ENCODE results near the gene GRIK3.

GRIK3 gene

DNA sequence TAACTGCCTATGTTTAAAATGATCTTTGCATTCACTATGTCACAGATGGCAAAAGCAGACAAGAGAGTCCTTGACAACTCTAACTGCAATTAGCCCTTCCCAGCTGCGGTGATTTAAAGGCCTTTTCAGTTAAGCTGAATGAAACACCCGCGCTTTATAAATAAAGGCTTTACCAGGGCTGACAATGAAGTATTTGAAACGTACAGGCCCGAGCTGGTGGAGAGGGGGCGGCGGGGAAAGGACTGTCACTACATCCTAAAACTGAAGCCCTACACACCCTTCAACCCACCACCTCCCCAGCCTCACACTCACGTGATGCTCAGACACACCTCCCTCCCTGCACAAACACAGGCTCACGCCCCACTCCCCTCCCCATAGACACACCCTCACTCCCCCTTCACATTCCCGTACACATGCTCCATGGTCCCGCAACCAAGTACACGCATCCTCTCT, 45.5 kb downstream of the GRIK3 start:
- H3K27me3 ChIP-seq (ENCODE audit: control insufficient read depth, insufficient read depth, low read length) = no peaks in the 10 kb centered on the region
- no peak overlapping the region for H3K9ac ChIP-seq (ENCODE audit: low read length)
- no peaks in the 10 kb centered on the region for H3K36me3 ChIP-seq (ENCODE audit: control insufficient read depth, low read depth, low read length)
- no peaks in the 10 kb centered on the region for H3K4me1 ChIP-seq (ENCODE audit: control insufficient read depth, low read depth, low read length)
- H3K9me3 ChIP-seq (ENCODE audit: control insufficient read depth, low read depth, low read length) = no peaks in the 10 kb centered on the region
- no peak overlapping the region for H3K4me3 ChIP-seq (ENCODE audit: low read length)
- H3K27ac ChIP-seq (ENCODE audit: low read length) = no peak overlapping the region

DNA sequence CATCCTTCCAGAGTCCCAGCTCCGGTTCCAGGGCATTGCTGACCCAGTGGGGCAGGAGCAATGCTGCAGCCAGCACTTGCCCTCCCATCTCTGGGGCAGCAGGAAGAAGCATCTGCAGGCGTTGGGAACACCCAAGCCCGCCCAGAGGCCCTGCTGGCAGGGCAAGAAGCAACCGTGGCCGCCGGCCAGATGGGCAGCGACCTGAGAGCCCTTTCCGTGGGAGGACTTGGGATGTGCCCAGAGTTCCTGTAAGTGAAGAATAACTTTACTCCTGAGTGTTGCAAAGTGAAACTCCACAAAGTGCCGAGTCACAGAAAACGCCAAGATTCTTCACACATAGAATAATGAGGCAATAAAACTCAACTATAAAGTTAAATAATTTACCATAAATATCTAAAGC, 46.0 kb downstream of the GRIK3 start:
- Histone ChIP-seq H3K36me3 (ENCODE audit: control insufficient read depth, low read depth, low read length) (no peaks in the 10 kb centered on the region), H3K4me3 (ENCODE audit: low read length) (no peak overlapping the region), H3K27me3 (ENCODE audit: control insufficient read depth, insufficient read depth, low read length) (no peaks in the 10 kb centered on the region), H3K4me1 (ENCODE audit: control insufficient read depth, low read depth, low read length) (no peaks in the 10 kb centered on the region), H3K9me3 (ENCODE audit: control insufficient read depth, low read depth, low read length) (no peaks in the 10 kb centered on the region), H3K9ac (ENCODE audit: low read length) (no peak overlapping the region), H3K27ac (ENCODE audit: low read length) (no peak overlapping the region)

DNA sequence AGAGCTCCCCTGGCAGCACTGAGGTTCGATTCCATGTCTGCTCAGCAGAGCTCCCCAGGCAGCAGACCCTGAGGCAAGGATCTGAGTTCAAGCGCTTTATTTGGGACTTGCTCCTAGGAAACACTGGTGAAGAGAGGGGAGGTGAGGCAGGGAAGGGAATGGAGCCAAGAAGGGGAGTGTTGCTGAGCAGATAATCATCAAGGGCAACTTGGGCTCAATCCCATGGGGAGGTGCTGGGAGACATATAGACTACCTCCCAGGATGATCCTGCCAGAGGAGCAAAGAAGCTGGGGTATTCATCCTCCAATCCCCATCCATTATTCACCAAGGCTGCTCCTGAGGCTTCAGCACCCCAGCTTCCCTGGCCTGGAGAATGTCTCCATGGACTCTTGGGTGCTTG, 47.0 kb downstream of the GRIK3 start:
- no peak overlapping the region for H3K27ac ChIP-seq (ENCODE audit: low read length)
- H3K4me1 ChIP-seq (ENCODE audit: control insufficient read depth, low read depth, low read length) = no peaks in the 10 kb centered on the region
- no peak overlapping the region for H3K9ac ChIP-seq (ENCODE audit: low read length)
- H3K9me3 ChIP-seq (ENCODE audit: control insufficient read depth, low read depth, low read length) = no peaks in the 10 kb centered on the region
- H3K36me3 ChIP-seq (ENCODE audit: control insufficient read depth, low read depth, low read length) = no peaks in the 10 kb centered on the region
- no peak overlapping the region for H3K4me3 ChIP-seq (ENCODE audit: low read length)
- no peaks in the 10 kb centered on the region for H3K27me3 ChIP-seq (ENCODE audit: control insufficient read depth, insufficient read depth, low read length)

DNA sequence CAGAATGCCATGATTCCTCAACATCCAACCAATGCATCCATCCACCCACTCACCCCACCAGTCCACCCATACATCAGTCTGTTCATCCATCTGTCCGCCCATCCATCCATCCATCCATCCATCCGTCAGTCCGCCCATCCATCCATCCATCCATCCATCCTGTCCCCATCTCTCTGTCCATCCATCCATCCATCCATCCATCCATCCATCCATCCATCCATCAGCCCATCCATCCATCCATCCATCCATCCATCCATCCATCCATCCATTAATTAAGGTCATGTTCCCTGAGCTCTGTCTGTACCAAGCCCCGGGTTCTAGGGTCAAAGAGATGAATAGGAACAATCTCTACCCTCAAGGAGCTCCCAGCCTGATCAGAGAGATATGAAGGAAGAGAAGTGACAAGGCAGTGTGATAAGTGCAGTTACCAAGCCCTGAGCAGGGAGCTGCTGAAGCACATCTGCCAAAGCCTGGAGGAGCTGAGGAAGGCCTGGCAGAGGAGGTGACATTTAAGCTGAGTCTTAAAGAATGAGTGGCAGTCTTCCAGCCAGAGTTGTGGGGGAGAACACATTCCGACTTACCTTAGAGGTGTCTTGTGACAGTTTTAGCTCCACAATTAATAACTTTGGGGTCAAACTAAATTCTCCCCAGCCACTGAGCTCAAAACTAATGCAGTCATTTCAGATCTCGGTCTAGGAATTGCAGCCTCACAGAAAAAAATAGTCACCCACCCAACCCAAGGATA, 47.9 kb downstream of the GRIK3 start:
- H3K4me3 ChIP-seq (ENCODE audit: low read length) = no peak overlapping the region
- no peaks in the 10 kb centered on the region for H3K9me3 ChIP-seq (ENCODE audit: control insufficient read depth, low read depth, low read length)
- H3K9ac ChIP-seq (ENCODE audit: low read length) = no peak overlapping the region
- H3K27me3 ChIP-seq (ENCODE audit: control insufficient read depth, insufficient read depth, low read length) = no peaks in the 10 kb centered on the region
- H3K27ac ChIP-seq (ENCODE audit: low read length) = no peak overlapping the region
- H3K36me3 ChIP-seq (ENCODE audit: control insufficient read depth, low read depth, low read length) = no peaks in the 10 kb centered on the region
- no peaks in the 10 kb centered on the region for H3K4me1 ChIP-seq (ENCODE audit: control insufficient read depth, low read depth, low read length)

DNA sequence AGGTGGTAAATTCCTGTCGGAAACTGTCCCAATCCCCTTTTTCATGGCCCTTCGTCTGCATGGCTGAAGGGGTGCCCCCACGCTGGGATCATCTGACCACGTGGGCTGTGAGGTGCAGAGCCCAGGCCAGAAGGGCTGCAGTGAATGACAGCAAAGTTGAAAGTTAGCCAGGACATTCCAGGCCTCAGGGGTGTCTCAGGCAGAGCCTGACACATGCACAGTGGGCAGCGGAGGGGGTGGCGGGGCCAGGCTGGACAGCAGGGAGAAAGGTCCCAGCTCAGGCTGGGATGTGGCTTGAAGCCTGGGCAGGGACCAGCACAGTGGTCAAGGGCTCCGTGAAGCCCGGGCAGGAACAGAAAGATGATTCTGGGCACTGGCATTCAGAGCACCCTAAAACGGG, 49.6 kb downstream of the GRIK3 start:
- Histone ChIP-seq H3K9me3 (ENCODE audit: control insufficient read depth, low read depth, low read length) (no peaks in the 10 kb centered on the region), H3K4me1 (ENCODE audit: control insufficient read depth, low read depth, low read length) (no peaks in the 10 kb centered on the region), H3K9ac (ENCODE audit: low read length) (no peak overlapping the region), H3K27ac (ENCODE audit: low read length) (no peak overlapping the region), H3K27me3 (ENCODE audit: control insufficient read depth, insufficient read depth, low read length) (no peaks in the 10 kb centered on the region), H3K36me3 (ENCODE audit: control insufficient read depth, low read depth, low read length) (no peaks in the 10 kb centered on the region), H3K4me3 (ENCODE audit: low read length) (no peak overlapping the region)

DNA sequence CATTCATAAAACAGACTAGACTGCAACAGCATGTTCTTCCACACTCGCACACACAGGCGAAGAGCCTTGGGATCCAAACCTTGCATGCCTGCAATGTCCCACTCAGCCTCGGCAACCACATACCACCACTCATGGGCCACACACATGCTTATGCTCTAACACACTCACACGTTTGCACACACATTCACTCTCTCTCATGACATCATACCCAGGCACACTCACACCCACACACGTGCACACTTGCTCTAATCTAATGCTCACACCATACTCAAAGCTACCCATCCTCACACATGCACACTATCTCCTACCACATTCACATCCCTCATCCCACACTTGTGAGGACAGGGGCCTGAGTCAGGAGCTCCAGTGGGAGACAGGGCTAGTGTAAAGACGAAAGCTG, 50.3 kb downstream of the GRIK3 start:
- Histone ChIP-seq H3K27me3 (ENCODE audit: control insufficient read depth, insufficient read depth, low read length) (no peaks in the 10 kb centered on the region), H3K9me3 (ENCODE audit: control insufficient read depth, low read depth, low read length) (no peaks in the 10 kb centered on the region), H3K9ac (ENCODE audit: low read length) (no peak overlapping the region), H3K4me3 (ENCODE audit: low read length) (no peak overlapping the region), H3K36me3 (ENCODE audit: control insufficient read depth, low read depth, low read length) (no peaks in the 10 kb centered on the region), H3K27ac (ENCODE audit: low read length) (no peak overlapping the region), H3K4me1 (ENCODE audit: control insufficient read depth, low read depth, low read length) (no peaks in the 10 kb centered on the region)

DNA sequence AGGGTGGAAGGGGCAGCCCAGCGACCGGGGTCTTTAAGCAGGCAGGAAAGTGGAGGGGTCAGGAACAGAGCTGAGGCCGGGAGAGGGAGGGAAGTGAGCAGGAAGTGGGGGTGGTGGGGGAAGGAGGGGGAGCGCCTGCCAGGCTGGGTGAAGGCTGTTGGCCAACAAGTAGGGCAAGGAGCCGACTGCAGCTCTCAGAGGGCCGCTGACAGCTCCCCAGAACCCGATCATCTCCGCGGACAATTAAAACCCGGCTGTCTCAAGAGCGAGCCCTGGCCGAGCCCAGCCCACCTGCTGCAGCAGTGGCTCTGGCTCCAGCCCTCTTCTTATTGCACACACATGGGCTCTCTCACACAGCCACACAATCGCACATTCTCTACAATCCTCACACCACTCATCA, 51.6 kb downstream of the GRIK3 start:
- H3K36me3 ChIP-seq (ENCODE audit: control insufficient read depth, low read depth, low read length) = no peaks in the 10 kb centered on the region
- H3K4me3 ChIP-seq (ENCODE audit: low read length) = no peak overlapping the region
- H3K27me3 ChIP-seq (ENCODE audit: control insufficient read depth, insufficient read depth, low read length) = no peaks in the 10 kb centered on the region
- no peaks in the 10 kb centered on the region for H3K4me1 ChIP-seq (ENCODE audit: control insufficient read depth, low read depth, low read length)
- no peak overlapping the region for H3K27ac ChIP-seq (ENCODE audit: low read length)
- no peaks in the 10 kb centered on the region for H3K9me3 ChIP-seq (ENCODE audit: control insufficient read depth, low read depth, low read length)
- no peak overlapping the region for H3K9ac ChIP-seq (ENCODE audit: low read length)

DNA sequence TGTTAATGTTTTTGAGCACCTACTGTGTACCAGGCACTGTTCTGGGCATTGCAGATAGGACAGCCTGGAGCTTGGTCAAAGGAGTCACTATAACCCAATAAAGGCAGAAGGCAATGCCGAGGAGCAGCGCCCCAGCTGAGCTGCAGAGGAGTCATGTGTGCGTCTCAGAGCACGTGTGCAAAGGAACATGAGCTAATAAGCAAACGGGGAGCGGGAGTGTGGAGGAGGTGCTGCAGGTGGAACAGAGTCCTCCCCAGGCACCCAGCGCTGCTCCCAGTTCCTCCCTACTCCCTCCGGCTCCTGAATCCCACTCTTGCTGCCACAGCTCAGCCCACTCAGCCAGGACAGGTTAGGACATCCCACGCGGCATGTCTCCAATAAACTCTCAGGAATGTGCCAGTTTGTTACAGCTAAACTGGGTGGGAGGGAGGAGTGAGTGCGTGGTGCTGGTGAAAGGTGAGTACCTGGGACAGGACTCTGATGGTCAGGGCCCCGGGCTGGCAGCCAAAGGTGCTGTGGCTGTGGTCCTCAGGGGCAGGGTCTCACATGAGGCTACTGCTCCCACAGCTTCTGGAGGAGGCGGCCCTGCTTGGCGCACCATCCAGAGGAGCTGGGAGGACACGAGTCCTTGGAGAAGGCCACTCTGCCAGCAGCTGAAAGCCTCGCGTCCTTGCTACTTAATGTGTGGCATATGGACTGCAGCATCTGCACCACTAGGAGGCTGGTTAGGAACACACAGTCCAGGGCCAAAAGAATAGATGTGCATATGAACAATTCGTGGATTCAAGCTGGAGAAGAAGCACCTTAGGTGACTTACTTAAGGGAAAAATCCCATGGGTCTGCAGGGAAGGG, 52.3 kb downstream of the GRIK3 start:
- no peaks in the 10 kb centered on the region for H3K9me3 ChIP-seq (ENCODE audit: control insufficient read depth, low read depth, low read length)
- no peaks in the 10 kb centered on the region for H3K27me3 ChIP-seq (ENCODE audit: control insufficient read depth, insufficient read depth, low read length)
- no peaks in the 10 kb centered on the region for H3K4me1 ChIP-seq (ENCODE audit: control insufficient read depth, low read depth, low read length)
- no peak overlapping the region for H3K9ac ChIP-seq (ENCODE audit: low read length)
- no peaks in the 10 kb centered on the region for H3K36me3 ChIP-seq (ENCODE audit: control insufficient read depth, low read depth, low read length)
- H3K27ac ChIP-seq (ENCODE audit: low read length) = no peak overlapping the region
- H3K4me3 ChIP-seq (ENCODE audit: low read length) = no peak overlapping the region

DNA sequence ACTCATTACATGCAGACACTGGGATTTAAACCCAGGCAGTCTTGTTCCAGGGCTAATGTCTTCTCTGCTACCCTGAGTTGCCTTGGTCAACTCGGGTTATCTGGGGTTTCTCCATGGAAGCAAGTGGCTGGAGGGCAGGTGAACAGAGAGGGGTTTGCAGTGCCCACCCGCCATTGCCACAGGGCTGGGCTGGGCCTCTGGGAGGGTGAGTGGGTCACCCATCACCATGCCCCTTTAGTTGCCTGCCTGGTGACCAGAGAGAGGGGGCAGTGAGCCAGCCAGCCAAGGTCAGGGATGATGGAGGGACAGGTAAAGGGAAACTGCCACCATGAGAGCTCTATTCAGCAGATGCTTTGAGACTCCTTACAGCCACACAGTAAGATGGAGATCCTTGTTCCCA, 53.2 kb downstream of the GRIK3 start:
- Histone ChIP-seq H3K27me3 (ENCODE audit: control insufficient read depth, insufficient read depth, low read length) (no peaks in the 10 kb centered on the region), H3K36me3 (ENCODE audit: control insufficient read depth, low read depth, low read length) (no peaks in the 10 kb centered on the region), H3K9ac (ENCODE audit: low read length) (no peak overlapping the region), H3K9me3 (ENCODE audit: control insufficient read depth, low read depth, low read length) (no peaks in the 10 kb centered on the region), H3K27ac (ENCODE audit: low read length) (no peak overlapping the region), H3K4me3 (ENCODE audit: low read length) (no peak overlapping the region), H3K4me1 (ENCODE audit: control insufficient read depth, low read depth, low read length) (no peaks in the 10 kb centered on the region)

DNA sequence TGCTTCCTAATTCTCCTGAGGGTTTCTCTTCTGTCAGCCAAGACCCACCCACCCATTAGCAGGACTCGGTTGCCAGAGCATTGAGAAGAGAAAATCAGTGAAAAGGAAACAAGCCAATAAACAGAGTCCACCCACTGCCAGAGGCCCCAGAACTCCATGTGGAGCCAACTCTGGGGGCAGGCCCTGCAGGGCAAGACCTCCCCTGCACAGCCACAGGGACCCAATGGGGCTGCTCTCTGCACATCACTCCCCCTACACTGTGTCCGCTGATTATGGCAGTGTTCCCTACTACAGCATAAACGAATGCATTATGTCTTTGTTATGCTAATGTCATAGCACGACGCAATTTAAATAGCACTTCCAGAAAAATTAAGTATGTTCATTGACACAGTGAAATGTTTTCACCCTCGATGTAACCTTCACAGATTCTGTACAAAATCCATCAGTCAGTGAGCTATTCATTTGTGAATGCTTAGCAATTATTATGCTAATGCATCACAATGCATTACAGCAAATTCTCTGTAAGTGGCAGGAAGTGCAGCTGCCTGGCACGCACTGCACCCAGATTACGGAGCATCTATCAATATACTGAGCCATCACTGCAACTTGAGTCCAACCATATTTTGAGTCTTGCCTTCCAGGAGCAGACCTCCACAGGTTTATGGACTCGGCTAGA, 56.4 kb downstream of the GRIK3 start:
- Histone ChIP-seq H3K27ac (ENCODE audit: low read length) (no peak overlapping the region), H3K9me3 (ENCODE audit: control insufficient read depth, low read depth, low read length) (no peaks in the 10 kb centered on the region), H3K4me1 (ENCODE audit: control insufficient read depth, low read depth, low read length) (no peaks in the 10 kb centered on the region), H3K27me3 (ENCODE audit: control insufficient read depth, insufficient read depth, low read length) (no peaks in the 10 kb centered on the region), H3K36me3 (ENCODE audit: control insufficient read depth, low read depth, low read length) (no peaks in the 10 kb centered on the region), H3K9ac (ENCODE audit: low read length) (no peak overlapping the region), H3K4me3 (ENCODE audit: low read length) (no peak overlapping the region)

DNA sequence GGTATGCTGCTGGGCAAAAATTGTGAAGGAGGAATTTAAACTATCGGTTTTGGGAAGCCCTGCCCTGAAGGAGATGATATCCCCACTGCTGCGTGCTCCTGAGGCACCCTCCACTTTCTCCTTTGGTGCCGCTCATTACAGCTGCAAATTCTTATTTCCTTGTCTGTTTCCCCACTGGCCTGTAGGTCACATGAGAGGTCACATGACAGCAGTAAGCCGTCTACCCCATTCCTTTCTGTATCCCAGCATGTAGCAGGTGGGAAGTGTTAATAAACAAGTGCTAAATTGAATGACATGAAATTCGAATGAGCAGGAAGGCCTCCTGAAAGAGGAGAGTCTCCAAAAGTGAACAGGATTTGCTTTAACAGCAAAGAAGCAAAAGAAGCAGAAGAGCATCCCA, 58.7 kb downstream of the GRIK3 start:
- no peak overlapping the region for H3K4me3 ChIP-seq (ENCODE audit: low read length)
- H3K9ac ChIP-seq (ENCODE audit: low read length) = no peak overlapping the region
- no peaks in the 10 kb centered on the region for H3K36me3 ChIP-seq (ENCODE audit: control insufficient read depth, low read depth, low read length)
- H3K4me1 ChIP-seq (ENCODE audit: control insufficient read depth, low read depth, low read length) = no peaks in the 10 kb centered on the region
- H3K9me3 ChIP-seq (ENCODE audit: control insufficient read depth, low read depth, low read length) = no peaks in the 10 kb centered on the region
- no peak overlapping the region for H3K27ac ChIP-seq (ENCODE audit: low read length)
- no peaks in the 10 kb centered on the region for H3K27me3 ChIP-seq (ENCODE audit: control insufficient read depth, insufficient read depth, low read length)
